ENCODE measurements around the gene CEP41.

GRCh38 chr7:130377178-130377577 lies 63.6 kb downstream of the CEP41 start:
- TF ChIP-seq CTCF (IDR thresholded peaks at IDR 0.05; ENCODE audit: insufficient read depth, low read length) (no peak), REST (IDR thresholded peaks at IDR 0.05; ENCODE audit: insufficient replicate concordance, low read depth) (no peak), POLR2AphosphoS5 (IDR thresholded peaks at IDR 0.05; ENCODE audit: low read depth) (no peak)
